ENCODE data around the gene LRRC3B. TPM values are rescaled to one million over a fixed set of nuclear protein-coding genes. Genes with fewer than 3 reads are reported as not detected.
A peak's percentile ranks its signal among the peaks of the same experiment; 100 is the strongest.

Gene LRRC3B, protein sequence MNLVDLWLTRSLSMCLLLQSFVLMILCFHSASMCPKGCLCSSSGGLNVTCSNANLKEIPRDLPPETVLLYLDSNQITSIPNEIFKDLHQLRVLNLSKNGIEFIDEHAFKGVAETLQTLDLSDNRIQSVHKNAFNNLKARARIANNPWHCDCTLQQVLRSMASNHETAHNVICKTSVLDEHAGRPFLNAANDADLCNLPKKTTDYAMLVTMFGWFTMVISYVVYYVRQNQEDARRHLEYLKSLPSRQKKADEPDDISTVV
- 1.9 TPM for total RNA-seq (ENCODE audit: unreplicated experiment)
- long read RNA-seq = 0 reads

DNA sequence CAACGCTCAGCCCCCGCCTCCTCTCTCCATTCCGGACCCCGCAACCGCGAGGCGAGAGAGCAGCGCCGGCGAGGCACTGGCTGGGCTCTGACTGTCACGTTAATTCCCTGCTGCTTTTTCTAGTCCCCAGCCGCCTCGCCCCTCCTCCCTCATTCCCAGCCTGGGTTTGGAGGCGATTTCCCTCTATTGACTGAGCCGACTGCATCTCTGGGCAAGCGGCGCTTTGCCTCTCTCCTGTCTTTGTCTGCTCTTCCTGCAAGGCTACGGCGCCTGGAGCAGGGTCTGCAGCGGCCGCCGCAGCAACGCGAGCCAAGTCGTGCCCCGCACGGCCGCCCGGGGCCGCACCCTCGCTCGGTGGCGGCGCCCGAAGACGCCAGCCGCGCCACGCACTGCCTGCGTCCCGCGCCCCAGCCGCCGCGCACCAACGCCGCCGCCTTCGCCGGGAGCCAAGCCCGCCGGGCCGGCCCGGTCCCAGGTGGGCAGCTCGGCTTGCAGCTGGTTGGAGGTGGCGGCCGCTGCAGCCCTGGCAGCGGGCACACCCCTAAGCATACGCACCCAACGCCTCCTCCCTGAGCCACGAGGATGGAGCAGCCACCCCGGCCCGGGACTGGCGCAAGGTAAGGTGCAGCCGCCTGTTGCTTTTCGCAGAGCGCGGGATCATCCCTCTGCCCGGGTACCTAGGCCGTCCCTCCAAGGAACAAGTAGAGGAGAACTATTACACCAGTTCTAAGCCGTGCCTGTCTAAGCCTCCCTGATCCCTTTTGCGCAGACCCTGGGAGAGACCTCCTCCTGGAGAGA, at the start of gene LRRC3B:
LRRC3B (plus strand) TSS at position 152 of the 798 bp plus-strand sequence. CDS start 86,901 bp downstream, outside the sequence.
- peak within 1 kb of the TSS; percentile 99 for H3K4me3 Mint-ChIP-seq (ENCODE audit: unreplicated experiment)
- H3K4me1 Mint-ChIP-seq (ENCODE audit: low read depth, unreplicated experiment) = peaks cover 13% of the 10 kb centered on the region
- H3K27ac Mint-ChIP-seq (ENCODE audit: unreplicated experiment) = peak within 1 kb of the TSS; percentile 73
- peaks cover 20% of the 10 kb centered on the region for H3K27me3 Mint-ChIP-seq (ENCODE audit: unreplicated experiment)
- peaks cover 7% of the 10 kb centered on the region for H3K9me3 Mint-ChIP-seq (ENCODE audit: unreplicated experiment)
- no peaks in the 10 kb centered on the region for H3K36me3 Mint-ChIP-seq (ENCODE audit: unreplicated experiment)
- peak; percentile 76 for DNase-seq
- TF ChIP-seq, protein P1, sequence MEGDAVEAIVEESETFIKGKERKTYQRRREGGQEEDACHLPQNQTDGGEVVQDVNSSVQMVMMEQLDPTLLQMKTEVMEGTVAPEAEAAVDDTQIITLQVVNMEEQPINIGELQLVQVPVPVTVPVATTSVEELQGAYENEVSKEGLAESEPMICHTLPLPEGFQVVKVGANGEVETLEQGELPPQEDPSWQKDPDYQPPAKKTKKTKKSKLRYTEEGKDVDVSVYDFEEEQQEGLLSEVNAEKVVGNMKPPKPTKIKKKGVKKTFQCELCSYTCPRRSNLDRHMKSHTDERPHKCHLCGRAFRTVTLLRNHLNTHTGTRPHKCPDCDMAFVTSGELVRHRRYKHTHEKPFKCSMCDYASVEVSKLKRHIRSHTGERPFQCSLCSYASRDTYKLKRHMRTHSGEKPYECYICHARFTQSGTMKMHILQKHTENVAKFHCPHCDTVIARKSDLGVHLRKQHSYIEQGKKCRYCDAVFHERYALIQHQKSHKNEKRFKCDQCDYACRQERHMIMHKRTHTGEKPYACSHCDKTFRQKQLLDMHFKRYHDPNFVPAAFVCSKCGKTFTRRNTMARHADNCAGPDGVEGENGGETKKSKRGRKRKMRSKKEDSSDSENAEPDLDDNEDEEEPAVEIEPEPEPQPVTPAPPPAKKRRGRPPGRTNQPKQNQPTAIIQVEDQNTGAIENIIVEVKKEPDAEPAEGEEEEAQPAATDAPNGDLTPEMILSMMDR (IDR thresholded peaks at IDR 0.05; ENCODE audit: partially characterized antibody, unreplicated experiment) = no peak

DNA sequence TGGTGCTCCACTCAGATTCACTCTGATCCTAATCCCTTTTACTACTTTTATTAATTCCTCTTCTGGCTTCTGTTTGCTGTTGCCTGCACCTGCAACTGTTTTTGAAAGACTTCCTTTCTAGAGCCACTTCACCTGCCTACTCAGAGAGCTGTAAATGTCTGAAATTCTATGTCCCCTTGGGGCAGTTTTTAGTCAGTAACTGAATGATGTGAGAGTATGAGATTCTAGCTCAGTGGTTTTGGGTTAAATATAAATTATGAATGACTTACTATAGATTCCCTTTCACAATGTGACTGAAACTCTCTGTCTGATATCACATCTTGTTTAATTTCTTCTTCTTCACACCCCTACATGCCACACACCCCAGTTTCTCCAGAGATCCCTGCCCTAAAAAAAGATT, 47.8 kb upstream of the LRRC3B start:
- Mint-ChIP-seq H3K4me1 (ENCODE audit: low read depth, unreplicated experiment) (no peaks in the 10 kb centered on the region), H3K36me3 (ENCODE audit: unreplicated experiment) (no peaks in the 10 kb centered on the region), H3K4me3 (ENCODE audit: unreplicated experiment) (no peak overlapping the region), H3K27ac (ENCODE audit: unreplicated experiment) (no peak overlapping the region), H3K9me3 (ENCODE audit: unreplicated experiment) (peaks cover 2% of the 10 kb centered on the region), H3K27me3 (ENCODE audit: unreplicated experiment) (no peaks in the 10 kb centered on the region)
- no peak for DNase-seq
- TF ChIP-seq, protein P1 (IDR thresholded peaks at IDR 0.05; ENCODE audit: partially characterized antibody, unreplicated experiment) = no peak

DNA sequence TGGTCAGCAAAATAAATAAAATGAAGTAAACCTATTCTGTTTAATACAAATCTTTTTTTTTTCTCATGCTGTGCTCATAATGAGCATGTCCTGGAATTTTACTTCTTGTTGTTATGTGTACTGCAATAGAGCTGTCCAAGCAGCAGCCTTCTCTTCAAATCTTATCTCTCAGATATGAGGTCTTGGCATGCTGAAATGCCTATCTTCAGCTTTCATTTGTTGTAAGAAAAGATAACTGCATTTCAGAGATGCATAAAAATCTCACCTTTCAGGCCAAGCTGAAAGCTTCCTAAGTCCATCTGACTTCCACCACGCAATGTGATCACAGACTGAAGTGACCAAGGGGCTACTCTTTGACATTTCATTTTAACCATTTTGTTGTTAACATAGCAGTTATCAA, 43.5 kb upstream of the LRRC3B start:
- H3K36me3 Mint-ChIP-seq (ENCODE audit: unreplicated experiment) = no peaks in the 10 kb centered on the region
- DNase-seq = no peak
- TF ChIP-seq, protein P1 (IDR thresholded peaks at IDR 0.05; ENCODE audit: partially characterized antibody, unreplicated experiment) = no peak
- no peak overlapping the region for H3K4me3 Mint-ChIP-seq (ENCODE audit: unreplicated experiment)
- peaks cover 2% of the 10 kb centered on the region for H3K27me3 Mint-ChIP-seq (ENCODE audit: unreplicated experiment)
- no peak overlapping the region for H3K27ac Mint-ChIP-seq (ENCODE audit: unreplicated experiment)
- no peaks in the 10 kb centered on the region for H3K4me1 Mint-ChIP-seq (ENCODE audit: low read depth, unreplicated experiment)
- peaks cover 2% of the 10 kb centered on the region for H3K9me3 Mint-ChIP-seq (ENCODE audit: unreplicated experiment)

DNA sequence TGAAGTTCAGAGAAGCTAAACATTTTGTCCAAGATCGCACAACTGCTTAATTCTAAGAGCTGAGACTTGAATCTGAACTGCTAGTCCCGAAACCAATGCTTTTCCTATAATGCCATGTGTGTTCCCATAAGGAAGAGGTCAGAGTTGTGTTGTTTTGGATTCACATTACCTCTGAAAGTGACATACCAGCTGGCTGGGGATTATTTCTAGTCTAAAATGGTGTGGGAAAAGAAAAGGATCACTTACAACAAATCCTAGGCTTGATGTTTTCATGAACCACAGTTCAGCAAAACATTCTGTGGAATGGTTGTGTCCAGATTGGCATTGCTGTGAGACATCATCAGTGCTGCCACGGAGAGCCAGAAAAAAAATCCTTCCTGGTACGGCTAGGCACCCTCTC, 35.0 kb upstream of the LRRC3B start:
- TF ChIP-seq, protein P1 (IDR thresholded peaks at IDR 0.05; ENCODE audit: partially characterized antibody, unreplicated experiment) = no peak
- Mint-ChIP-seq H3K9me3 (ENCODE audit: unreplicated experiment) (peaks cover 2% of the 10 kb centered on the region), H3K27me3 (ENCODE audit: unreplicated experiment) (peaks cover 2% of the 10 kb centered on the region), H3K27ac (ENCODE audit: unreplicated experiment) (no peak overlapping the region), H3K36me3 (ENCODE audit: unreplicated experiment) (no peaks in the 10 kb centered on the region), H3K4me1 (ENCODE audit: low read depth, unreplicated experiment) (no peaks in the 10 kb centered on the region), H3K4me3 (ENCODE audit: unreplicated experiment) (no peak overlapping the region)
- DNase-seq = no peak

DNA sequence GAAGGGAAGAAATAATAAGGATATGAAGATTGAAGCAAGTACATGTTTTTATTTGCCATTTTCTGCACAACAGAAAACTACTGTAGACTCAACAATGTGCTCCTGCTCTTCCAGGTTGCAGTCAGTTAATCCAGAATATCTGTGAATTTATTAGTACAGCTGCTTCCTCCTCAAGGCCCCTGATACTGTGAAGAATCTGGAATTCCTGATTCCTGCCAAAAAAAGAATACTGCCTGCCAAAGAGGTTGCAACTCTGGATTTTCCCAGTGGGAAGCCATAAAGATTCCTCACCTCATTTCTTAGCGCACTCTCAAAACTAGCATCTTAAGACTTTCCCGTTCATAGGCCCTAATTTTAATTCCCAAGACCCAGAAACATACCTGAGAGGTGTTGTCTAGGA, 33.6 kb upstream of the LRRC3B start:
- Mint-ChIP-seq H3K27me3 (ENCODE audit: unreplicated experiment) (peaks cover 2% of the 10 kb centered on the region), H3K36me3 (ENCODE audit: unreplicated experiment) (no peaks in the 10 kb centered on the region), H3K4me1 (ENCODE audit: low read depth, unreplicated experiment) (no peaks in the 10 kb centered on the region), H3K27ac (ENCODE audit: unreplicated experiment) (no peak overlapping the region), H3K4me3 (ENCODE audit: unreplicated experiment) (no peak overlapping the region), H3K9me3 (ENCODE audit: unreplicated experiment) (peaks cover 2% of the 10 kb centered on the region)
- DNase-seq = no peak
- TF ChIP-seq, protein P1 (IDR thresholded peaks at IDR 0.05; ENCODE audit: partially characterized antibody, unreplicated experiment) = no peak
